HEK293 (cell line): ENCODE results near the gene DPF3.

Experiments
- EGR2 ChIP-seq: fragments of 450-650 bp; formaldehyde crosslinking; IDR thresholded peaks from 2 replicates; pipeline ENCODE4 v1.5.1; 2016; ENCODE audit warnings: low read depth, missing biosample characterization, missing genetic modification characterization
- MYNN ChIP-seq: fragments of 450-650 bp; formaldehyde crosslinking; IDR thresholded peaks from 2 replicates; pipeline ENCODE4 v1.5.1; 2016; ENCODE audit warnings: missing biosample characterization, missing genetic modification characterization, borderline replicate concordance
- OVOL3 ChIP-seq: fragments of 450-650 bp; formaldehyde crosslinking; IDR thresholded peaks from 2 replicates; pipeline ENCODE4 v1.5.1; 2016; ENCODE audit warnings: missing biosample characterization, missing genetic modification characterization
- PRDM6 ChIP-seq: fragments of 450-650 bp; formaldehyde crosslinking; IDR thresholded peaks from 2 replicates; pipeline ENCODE4 v1.5.1; 2017; ENCODE audit warnings: missing biosample characterization, missing genetic modification characterization
- RBAK ChIP-seq: fragments of 450-650 bp; formaldehyde crosslinking; IDR thresholded peaks from 2 replicates; pipeline ENCODE4 v1.5.1; 2016; ENCODE audit warnings: missing biosample characterization, missing genetic modification characterization
- SALL2 ChIP-seq: fragments of 450-650 bp; formaldehyde crosslinking; IDR thresholded peaks from 2 replicates; pipeline ENCODE4 v1.5.0; 2017; ENCODE audit warnings: missing biosample characterization, mild to moderate bottlenecking, missing genetic modification characterization, borderline replicate concordance
- YY1 ChIP-seq: fragments of 450-650 bp; formaldehyde crosslinking; IDR thresholded peaks from 2 replicates; pipeline ENCODE4 v1.5.1; 2018; ENCODE audit warnings: missing biosample characterization, missing genetic modification characterization
- ZBTB17 ChIP-seq: fragments of 450-650 bp; formaldehyde crosslinking; IDR thresholded peaks from 2 replicates; pipeline ENCODE4 v1.5.1; 2016; ENCODE audit warnings: missing biosample characterization, missing genetic modification characterization
- ZBTB49 ChIP-seq: fragments of 450-650 bp; formaldehyde crosslinking; IDR thresholded peaks from 2 replicates; pipeline ENCODE4 v1.5.1; 2016; ENCODE audit warnings: missing biosample characterization, missing genetic modification characterization, low read depth
- ZBTB6 ChIP-seq: fragments of 450-650 bp; formaldehyde crosslinking; IDR thresholded peaks from 2 replicates; pipeline ENCODE4 v1.5.1; 2017; ENCODE audit warnings: missing biosample characterization, missing genetic modification characterization
- ZBTB7A ChIP-seq: fragments of 450-650 bp; formaldehyde crosslinking; IDR thresholded peaks from 2 replicates; pipeline ENCODE4 v1.5.1; 2016; ENCODE audit warnings: low read depth, missing biosample characterization, missing genetic modification characterization
- ZFP41 ChIP-seq: fragments of 450-650 bp; formaldehyde crosslinking; IDR thresholded peaks from 2 replicates; pipeline ENCODE4 v1.5.1; 2016; ENCODE audit warnings: missing biosample characterization, missing genetic modification characterization, borderline replicate concordance
- ZNF112 ChIP-seq: fragments of 450-650 bp; formaldehyde crosslinking; IDR thresholded peaks from 2 replicates; pipeline ENCODE4 v1.5.0; 2017; ENCODE audit warnings: missing biosample characterization, missing genetic modification characterization
- ZNF121 ChIP-seq: fragments of 450-650 bp; formaldehyde crosslinking; IDR thresholded peaks from 2 replicates; pipeline ENCODE4 v1.5.1; 2016; ENCODE audit warnings: missing biosample characterization, missing genetic modification characterization
- ZNF214 ChIP-seq: fragments of 450-650 bp; formaldehyde crosslinking; IDR thresholded peaks from 2 replicates; pipeline ENCODE4 v1.5.1; 2017; ENCODE audit warnings: missing biosample characterization, mild to moderate bottlenecking, missing genetic modification characterization, borderline replicate concordance
- ZNF221 ChIP-seq: fragments of 450-650 bp; formaldehyde crosslinking; IDR thresholded peaks from 2 replicates; pipeline ENCODE4 v1.5.1; 2017; ENCODE audit warnings: missing biosample characterization, missing genetic modification characterization, borderline replicate concordance
- ZNF239 ChIP-seq: fragments of 450-650 bp; formaldehyde crosslinking; IDR thresholded peaks from 2 replicates; pipeline ENCODE4 v1.5.1; 2016; ENCODE audit warnings: missing biosample characterization, missing genetic modification characterization
- ZNF26 ChIP-seq: fragments of 450-650 bp; formaldehyde crosslinking; IDR thresholded peaks from 2 replicates; pipeline ENCODE4 v1.5.1; 2016; ENCODE audit warnings: missing biosample characterization, missing genetic modification characterization
- ZNF274 ChIP-seq, 2 experiments: fragments of 200-500 bp in 1 of 2; fragments of 450-650 bp in 1 of 2; sonication (Bioruptor generic) in 1 of 2; formaldehyde crosslinking in 1 of 2; IDR thresholded peaks; 2 replicates each; pipeline versions ENCODE4 v1.5.1 to v1.6.1; 2014 to 2016; ENCODE audit warnings: borderline replicate concordance in 1 of 2, inconsistent platforms in 1 of 2, low read length in 1 of 2, missing biosample characterization in 1 of 2, missing genetic modification characterization in 1 of 2
- ZNF324 ChIP-seq: fragments of 450-650 bp; formaldehyde crosslinking; IDR thresholded peaks from 2 replicates; pipeline ENCODE4 v1.5.1; 2016; ENCODE audit warnings: missing biosample characterization, missing genetic modification characterization
- ZNF416 ChIP-seq: fragments of 450-650 bp; formaldehyde crosslinking; IDR thresholded peaks from 2 replicates; pipeline ENCODE4 v1.5.1; 2016; ENCODE audit warnings: missing biosample characterization, missing genetic modification characterization
- ZNF473 ChIP-seq: fragments of 450-650 bp; formaldehyde crosslinking; IDR thresholded peaks from 2 replicates; pipeline ENCODE4 v1.5.1; 2017; ENCODE audit warnings: missing biosample characterization, missing genetic modification characterization
- ZNF501 ChIP-seq: fragments of 450-650 bp; formaldehyde crosslinking; IDR thresholded peaks from 2 replicates; pipeline ENCODE4 v1.5.1; 2016; ENCODE audit warnings: missing biosample characterization, missing genetic modification characterization
- ZNF513 ChIP-seq: fragments of 450-650 bp; IDR thresholded peaks from 2 replicates; pipeline ENCODE4 v1.5.1; 2018; ENCODE audit warnings: missing biosample characterization, missing genetic modification characterization
- ZNF514 ChIP-seq: fragments of 450-650 bp; formaldehyde crosslinking; IDR thresholded peaks from 2 replicates; pipeline ENCODE4 v1.5.1; 2016; ENCODE audit warnings: missing biosample characterization, missing genetic modification characterization
- ZNF544 ChIP-seq: fragments of 450-650 bp; formaldehyde crosslinking; IDR thresholded peaks from 2 replicates; pipeline ENCODE4 v1.5.0; 2017; ENCODE audit warnings: missing biosample characterization, missing genetic modification characterization
- ZNF548 ChIP-seq: fragments of 450-650 bp; formaldehyde crosslinking; IDR thresholded peaks from 2 replicates; pipeline ENCODE4 v1.5.1; 2016; ENCODE audit warnings: missing biosample characterization, missing genetic modification characterization
- ZNF560 ChIP-seq: fragments of 450-650 bp; formaldehyde crosslinking; IDR thresholded peaks from 2 replicates; pipeline ENCODE4 v1.5.1; 2017; ENCODE audit warnings: missing biosample characterization, missing genetic modification characterization, borderline replicate concordance
- ZNF677 ChIP-seq: fragments of 450-650 bp; IDR thresholded peaks from 2 replicates; pipeline ENCODE4 v1.5.0; 2018; ENCODE audit warnings: missing biosample characterization, mild to moderate bottlenecking, missing genetic modification characterization, moderate library complexity
- ZSCAN5A ChIP-seq: fragments of 450-650 bp; formaldehyde crosslinking; IDR thresholded peaks from 2 replicates; pipeline ENCODE4 v1.5.1; 2016; ENCODE audit warnings: missing biosample characterization, missing genetic modification characterization

DPF3 gene

GRCh38 chr14:72926292-72927028 is 32.6 kb upstream of the DPF3 start, which contains the start of gene DCAF4 (continued):
- TF ChIP-seq ZBTB49 (no peak), ZBTB17 (peak; percentile 86), ZNF221 (tag by site-specific recombination) (no peak), EGR2 (tag by site-specific recombination) (no peak), ZNF26 (tag by site-specific recombination) (no peak), ZNF121 (no peak), ZNF501 (tag by site-specific recombination) (no peak), SALL2 (no peak), ZNF513 (no peak), ZNF473 (tag by site-specific recombination) (no peak), ZNF560 (no peak), PRDM6 (tag by site-specific recombination) (no peak), MYNN (tag by site-specific recombination) (no peak), ZFP41 (tag by site-specific recombination) (no peak), ZBTB6 (tag by site-specific recombination) (no peak), ZNF416 (no peak), ZNF214 (tag by site-specific recombination) (no peak), ZNF548 (no peak), ZSCAN5A (tag by site-specific recombination) (peak; percentile 53; the same call in 1 of the 2 replicates), YY1 (tag by site-specific recombination) (no peak), RBAK (tag by site-specific recombination) (no peak), ZNF544 (tag by site-specific recombination) (no peak), ZNF274 (IDR thresholded peaks at IDR 0.05; ENCODE audit: low read length) (no peak), ZNF274 (tag by site-specific recombination; IDR thresholded peaks at IDR 0.05; ENCODE audit: borderline replicate concordance) (no peak), ZNF239 (no peak), ZNF677 (tag by site-specific recombination) (no peak), ZBTB7A (tag by site-specific recombination) (no peak), ZNF324 (tag by site-specific recombination) (no peak), ZNF112 (no peak), ZNF514 (tag by site-specific recombination) (no peak), OVOL3 (tag by site-specific recombination) (peak; percentile 16; the same call in 1 of the 2 replicates)
